HepG2 (cell line): ENCODE measurements around the gene NFKBIA. TPM values are rescaled to one million over a fixed set of nuclear protein-coding genes. Genes with fewer than 3 reads are reported as not detected.
"Not testable (repeated sequence)": the region's sequence is repeated elsewhere in the genome, so short reads cannot be mapped to it uniquely, and the experiment has no call there.

Source experiments
- ATAC-seq: fragments of 200-7000 bp; cut with Tn5 transposase; 3 replicates; pipeline ENCODE4 v1.9.1; 2020; ENCODE audit warnings: mild to moderate bottlenecking, moderate library complexity
- BruUV-seq: library from RNA; stranded (reverse); fragments of 400-500 nt; replicated peaks from 2 replicates; lab custom pipeline; 2021; lab: Mats Ljungman, UMichigan
- CTCF ChIA-PET: fragments of 300-600 bp; formaldehyde crosslinking; extraction: SDS; loops from one replicate; lab custom pipeline; 2021; ENCODE audit warnings: low total read pairs, inconsistent platforms, low intra/inter-chr PET ratio; lab: Yijun Ruan, JAX
- POLR2A ChIA-PET: fragments of 350-600 bp; sonication (Branson Sonifier 250); formaldehyde crosslinking; loops from one replicate; lab custom pipeline; 2020; ENCODE audit warnings: antibody characterized with exemption, inconsistent platforms; lab: Yijun Ruan, JAX
- DNase-seq: peaks from one replicate; pipeline ENCODE4 v3.0.0-alpha.2; 2015; ENCODE audit warnings: low spot score
- FAIRE-seq: peaks from 3 replicates; lab custom pipeline; 2011; peaks lifted over from hg19 to GRCh38; lab: Jason Lieb, UNC
- H2AFZ ChIP-seq: one replicate; pipeline ENCODE4 v1.6.1; 2011; ENCODE audit warnings: low read length, inconsistent platforms
- H3K27ac ChIP-seq: fragments of 300-600 bp; 3 replicates; pipeline ENCODE4 v1.8.0; 2011; ENCODE audit warnings: mixed run types, mild to moderate bottlenecking, mixed read lengths, low read length, inconsistent platforms; ENCODE audit not compliant: insufficient read depth; ENCODE audit errors: extremely low read length
- H3K27me3 ChIP-seq, 2 experiments: fragments of 200-600 bp in 1 of 2; 2 replicates in 1 of 2; 3 replicates in 1 of 2; pipeline versions ENCODE4 v1.6.0 to v1.8.0; 2011; ENCODE audit warnings: low read length in 2 of 2, mild to moderate bottlenecking in 2 of 2, moderate library complexity in 2 of 2, inconsistent platforms in 1 of 2; ENCODE audit not compliant: insufficient read depth in 2 of 2, control insufficient read depth in 1 of 2
- H3K36me3 ChIP-seq, 2 experiments: fragments of 200-600 bp in 1 of 2; replicated peaks in 1 of 2; 2 replicates in 1 of 2; 3 replicates in 1 of 2; pipeline versions ENCODE4 v1.5.1 to v1.8.0; 2011; ENCODE audit warnings: low read length in 2 of 2, inconsistent platforms in 1 of 2; ENCODE audit not compliant: insufficient read depth in 2 of 2, control insufficient read depth in 1 of 2
- H3K4me1 ChIP-seq: 2 replicates; pipeline ENCODE4 v1.5.1; 2012; ENCODE audit warnings: low read length, inconsistent platforms; ENCODE audit not compliant: insufficient read depth
- H3K4me2 ChIP-seq: 2 replicates; pipeline ENCODE4 v1.6.0; 2011; ENCODE audit warnings: low read depth, low read length, inconsistent platforms
- H3K4me3 ChIP-seq, 3 experiments: fragments of 200-600 bp in 1 of 3; sonication (generic), shearing (Covaris generic) in 1 of 3; replicated peaks in 1 of 3; 2 replicates each; pipeline ENCODE4 v1.5.1; 2011 to 2016; ENCODE audit warnings: low read length in 3 of 3, inconsistent platforms in 2 of 3, low read depth in 2 of 3, mild to moderate bottlenecking in 2 of 3, control low read depth in 1 of 3, mixed read lengths in 1 of 3; ENCODE audit not compliant: insufficient read depth in 1 of 3
- H3K79me2 ChIP-seq: one replicate; pipeline ENCODE4 v1.6.1; 2011; ENCODE audit warnings: low read length, inconsistent platforms; ENCODE audit not compliant: insufficient read depth
- H3K9ac ChIP-seq: 2 replicates; pipeline ENCODE4 v1.6.0; 2011; ENCODE audit warnings: mild to moderate bottlenecking, low read depth, low read length, inconsistent platforms; ENCODE audit not compliant: insufficient read depth
- H3K9me3 ChIP-seq: 2 replicates; pipeline ENCODE4 v1.5.1; 2012; ENCODE audit warnings: mild to moderate bottlenecking, low read length
- H4K20me1 ChIP-seq: 2 replicates; pipeline ENCODE4 v1.6.0; 2011; ENCODE audit warnings: inconsistent platforms, mild to moderate bottlenecking, low read length, moderate library complexity; ENCODE audit not compliant: insufficient read depth
- HNF1B ChIP-seq: sonication (generic); formaldehyde crosslinking; IDR thresholded peaks from 2 replicates; pipeline ENCODE4 v1.5.1; 2020; ENCODE audit warnings: mild to moderate bottlenecking, moderate library complexity, missing genetic modification reagents
- IKZF5 ChIP-seq: IDR thresholded peaks from 2 replicates; pipeline ENCODE4 v1.6.1; 2018; ENCODE audit warnings: missing genetic modification reagents, mild to moderate bottlenecking, missing compliant biosample characterization
- NCOA1 ChIP-seq: sonication (generic); formaldehyde crosslinking; IDR thresholded peaks from 2 replicates; pipeline ENCODE4 v1.9.0; 2021; ENCODE audit warnings: missing genetic modification reagents
- TCF12 ChIP-seq, 2 experiments: fragments of 450-650 bp in 1 of 2; sonication (generic) in 1 of 2; formaldehyde crosslinking in 1 of 2; IDR thresholded peaks; 2 replicates each; pipeline versions ENCODE4 v1.6.1 to v1.8.0; 2017 to 2022; ENCODE audit warnings: antibody characterized with exemption in 1 of 2, mild to moderate bottlenecking in 1 of 2, missing genetic modification reagents in 1 of 2, moderate library complexity in 1 of 2
- ZBTB26 ChIP-seq: IDR thresholded peaks from 2 replicates; pipeline ENCODE4 v1.6.1; 2016; ENCODE audit warnings: missing compliant biosample characterization, missing genetic modification reagents, borderline replicate concordance
- ZNF276 ChIP-seq: sonication (generic); formaldehyde crosslinking; IDR thresholded peaks from 2 replicates; pipeline ENCODE4 v1.4.0; 2020; ENCODE audit warnings: mild to moderate bottlenecking, low read depth, missing genetic modification reagents
- ZNF367 ChIP-seq: sonication (generic); formaldehyde crosslinking; IDR thresholded peaks from 2 replicates; pipeline ENCODE4 v1.4.0; 2020; ENCODE audit warnings: missing genetic modification reagents, borderline replicate concordance
- ZNF580 ChIP-seq: IDR thresholded peaks from 2 replicates; pipeline ENCODE4 v1.6.1; 2016; ENCODE audit warnings: low read depth, borderline replicate concordance
- ZNF839 ChIP-seq: sonication (generic); formaldehyde crosslinking; IDR thresholded peaks from 2 replicates; pipeline ENCODE4 v1.4.0; 2020; ENCODE audit warnings: missing genetic modification reagents, mild to moderate bottlenecking, borderline replicate concordance
- ZSCAN25 ChIP-seq: sonication (generic); formaldehyde crosslinking; IDR thresholded peaks from 2 replicates; pipeline ENCODE4 v1.8.0; 2022; ENCODE audit warnings: mild to moderate bottlenecking, missing genetic modification reagents
- WGBS: methylation state at CpG from one replicate; pipeline ENCODE4 v1.1.6; 2017; ENCODE audit warnings: low lambda C conversion rate; 5-methylcytosine and 5-hydroxymethylcytosine counted together
- in situ Hi-C: cut with HindIII; loops from 2 replicates; pipeline ENCODE4 v1.10.0; 2017; ENCODE audit warnings: low pct_unique_long_range_greater_than_20kb; ENCODE audit not compliant: extremely low pct_ligation_motif_present
- intact Hi-C: fragments of 100-400 bp; cut with micrococcal nuclease; formaldehyde crosslinking; loops from one replicate; pipeline ENCODE4 v1.10.0; 2022; ENCODE audit not compliant: unreplicated experiment
- polyA plus RNA-seq, 8 experiments: library from polyadenylated mRNA; depleted of rRNA in 3 of 8; stranded (reverse) in 7 of 8; unstranded in 1 of 8; fragments of >200 nt; fragmentation: Illumina TruSeq in 4 of 8; extraction: Trizol in 4 of 8; gene quantifications; 2 replicates each; pipeline versions ENCODE4 v1.2.1 to v1.2.3, GENCODE V29; 2011 to 2016; ENCODE audit warnings: low read depth in 4 of 8, missing spikeins in 1 of 8, mixed read lengths in 1 of 8; ENCODE audit not compliant: insufficient read depth in 1 of 8
- total RNA-seq, 5 experiments: library from RNA; depleted of rRNA; stranded (reverse); fragments of >200 nt; fragmentation: Illumina TruSeq; extraction: Trizol; gene quantifications; 2 replicates each; pipeline ENCODE4 v1.2.3, GENCODE V29; 2016; ENCODE audit warnings: low read depth in 1 of 5

Gene NFKBIA
- total and polyA plus RNA-seq, 2 of the 13 experiments (the other 11 are each of a cell fraction or from before 2014, with no cell fraction given), result 197 to 319 TPM

GRCh38 chr14:35355235-35355634 is 49.3 kb downstream of the NFKBIA start (continued):
- TF ChIP-seq ZBTB26 (CRISPR knock-in tag) (0 out of 2 replicates have a peak, but pooled peaks have one; percentile 14), TCF12 (CRISPR knock-in tag; IDR thresholded peaks at IDR 0.05) (0 out of 2 replicates have a peak, but pooled peaks have one; percentile 15)
- TF ChIP-seq TCF12 (IDR thresholded peaks at IDR 0.05), result not testable (repeated sequence)

GRCh38 chr14:35353409-35354172 is 51.0 kb downstream of the NFKBIA start:
- DNase-seq (peak; percentile 89), FAIRE-seq (peak; percentile 52), ATAC-seq (peak; percentile 49)
- no peak overlapping the region for H3K9ac ChIP-seq
- no peaks in the 10 kb centered on the region for H3K36me3 ChIP-seq
- H3K4me3 ChIP-seq, result no peak overlapping the region
- peak overlapping the region; percentile 5; the same call in 1 of the 2 replicates for H3K4me2 ChIP-seq
- CTCF ChIA-PET, result no interaction called here
- H3K4me1 ChIP-seq, result peaks cover 70% of the 10 kb centered on the region
- POLR2A ChIA-PET, result interaction anchor here (0.7 to 3.0 kb wide), 6 partner anchors 12 to 61 kb away, joined by 3 to 15 read pairs (median 6); partner anchors contain the start of genes NFKBIA and PSMA6
- H3K27me3 ChIP-seq, result no peaks in the 10 kb centered on the region
- H3K79me2 ChIP-seq, result no peaks in the 10 kb centered on the region
- BruUV-seq, result no TSS peak
- peak overlapping the region; percentile 24 for H2AFZ ChIP-seq
- WGBS, result 56% methylated on average over 10 of the region's 10 CpGs
- H3K9me3 ChIP-seq, result no peaks in the 10 kb centered on the region
- no peaks in the 10 kb centered on the region for H4K20me1 ChIP-seq
- intact Hi-C loops (no loop called here), in situ Hi-C loops (no loop called here)
- H3K27ac ChIP-seq, result no peak overlapping the region
- TF ChIP-seq HNF1B (0 out of 2 replicates have a peak, but pooled peaks have one; percentile 52), ZNF839 (CRISPR knock-in tag) (no peak), ZNF276 (CRISPR knock-in tag) (no peak), NCOA1 (CRISPR knock-in tag) (peak; percentile 56; the same call in 1 of the 2 replicates), IKZF5 (CRISPR knock-in tag) (peak; percentile 84; the same call in 1 of the 2 replicates), ZNF580 (0 out of 2 replicates have a peak, but pooled peaks have one; percentile 29), ZNF367 (CRISPR knock-in tag) (no peak), ZSCAN25 (CRISPR knock-in tag) (peak; percentile 56; the same call in 1 of the 2 replicates)
